Prostate gland (tissue), 2 donors: ENCODE data around the gene TMTC2.

Experiments used
- CTCF ChIP-seq, 4 experiments: fragments of 200-600 bp in 2 of 4; fragments of 450-650 bp in 2 of 4; sonication (generic) in 2 of 4; IDR thresholded peaks; 1 replicate in 3 of 4; 2 replicates in 1 of 4; pipeline ENCODE4 v1.5.1; 2016 to 2019; ENCODE audit warnings: antibody characterized with exemption in 4 of 4, mild to moderate bottlenecking in 2 of 4, moderate library complexity in 2 of 4
- POLR2A ChIP-seq: fragments of 450-650 bp; IDR thresholded peaks from one replicate; pipeline ENCODE4 v1.6.1; 2016; ENCODE audit warnings: antibody characterized with exemption, mild to moderate bottlenecking
- POLR2AphosphoS5 ChIP-seq: sonication (generic); formaldehyde crosslinking; IDR thresholded peaks from one replicate; pipeline ENCODE4 v1.6.1; 2017; ENCODE audit warnings: antibody characterized with exemption

GRCh38 chr12:83147341-83147740 is 460.6 kb downstream of the TMTC2 start:
- TF ChIP-seq CTCF (IDR thresholded peaks at IDR 0.05), result no peak
- no peak for TF ChIP-seq POLR2A
- TF ChIP-seq POLR2AphosphoS5, result no peak
